NCI-H345 treated with DMSO at 0.1 percent for 48 hours (cell line): ENCODE measurements around the gene MORN1.

Experiments used
- DNase-seq: peaks from one replicate; lab custom pipeline; 2025; ENCODE audit not compliant: unreplicated experiment; lab: John Stamatoyannopoulos, UW

Gene MORN1

GRCh38 chr1:2388004-2388913, 3.1 kb downstream of the MORN1 start:
- no peak for DNase-seq

- DNase-seq = no peak
Measured at GRCh38 chr1:2386636-2387611, 4.4 kb downstream of the MORN1 start.

DNA sequence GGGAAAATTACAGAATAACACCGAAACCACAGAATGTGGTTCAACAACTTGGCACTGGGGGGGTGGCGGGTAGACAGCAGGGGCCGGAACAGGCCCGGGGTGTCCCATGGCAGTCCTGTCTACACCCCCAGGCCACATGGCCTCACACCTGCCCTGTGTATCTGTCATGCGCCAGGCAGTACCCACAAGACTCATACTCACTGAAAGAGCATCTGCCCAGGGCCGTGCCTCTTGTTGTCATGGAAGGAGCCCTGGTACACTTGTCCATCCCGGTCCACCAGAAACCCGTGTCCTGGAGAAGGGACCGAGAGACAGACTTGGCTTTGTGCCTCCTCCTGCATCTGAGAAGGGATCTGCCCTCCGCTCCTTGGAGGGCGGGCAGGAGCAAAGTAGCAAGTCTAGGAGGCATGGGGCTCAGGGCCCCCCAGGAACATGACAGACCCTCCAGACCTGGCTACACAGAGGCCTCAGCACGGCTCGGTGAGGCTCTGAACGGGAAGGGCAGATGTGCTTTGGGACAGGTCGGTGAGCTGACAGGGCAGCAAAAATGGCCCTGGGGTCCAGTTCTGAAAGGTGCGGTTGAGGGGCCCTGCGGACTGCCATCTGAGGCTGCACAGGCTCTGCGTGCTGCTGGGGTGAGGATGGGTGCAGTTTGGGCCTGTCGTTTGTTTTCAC, 5.6 kb downstream of the MORN1 start:
- DNase-seq = no peak

DNA sequence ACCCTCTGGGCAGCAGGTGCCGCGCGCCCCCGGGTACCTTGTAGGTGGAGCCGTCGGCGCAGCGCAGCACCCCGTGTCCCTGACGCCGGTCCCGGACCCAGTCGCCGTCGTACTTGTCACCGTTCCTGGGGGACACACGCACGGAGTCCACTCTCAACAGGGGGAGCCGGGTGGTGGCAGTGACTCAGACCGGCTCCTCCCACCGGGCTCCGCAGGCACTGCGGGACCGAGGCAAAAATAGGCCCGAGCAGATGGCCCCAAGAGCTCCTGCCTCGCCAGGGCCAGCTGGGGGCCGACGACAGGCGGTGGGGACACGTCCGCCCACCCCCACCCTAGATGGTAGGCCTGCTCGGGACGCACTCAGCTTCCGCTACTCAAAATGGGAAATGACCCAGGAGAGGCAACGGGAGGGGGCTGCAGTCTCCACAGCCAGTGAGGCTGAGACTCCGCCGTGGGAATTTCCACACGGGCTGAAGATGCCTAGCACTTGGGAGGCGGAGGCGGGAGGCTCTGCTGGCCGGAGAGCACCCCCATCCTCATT, 6.3 kb downstream of the MORN1 start:
- no peak for DNase-seq

DNA sequence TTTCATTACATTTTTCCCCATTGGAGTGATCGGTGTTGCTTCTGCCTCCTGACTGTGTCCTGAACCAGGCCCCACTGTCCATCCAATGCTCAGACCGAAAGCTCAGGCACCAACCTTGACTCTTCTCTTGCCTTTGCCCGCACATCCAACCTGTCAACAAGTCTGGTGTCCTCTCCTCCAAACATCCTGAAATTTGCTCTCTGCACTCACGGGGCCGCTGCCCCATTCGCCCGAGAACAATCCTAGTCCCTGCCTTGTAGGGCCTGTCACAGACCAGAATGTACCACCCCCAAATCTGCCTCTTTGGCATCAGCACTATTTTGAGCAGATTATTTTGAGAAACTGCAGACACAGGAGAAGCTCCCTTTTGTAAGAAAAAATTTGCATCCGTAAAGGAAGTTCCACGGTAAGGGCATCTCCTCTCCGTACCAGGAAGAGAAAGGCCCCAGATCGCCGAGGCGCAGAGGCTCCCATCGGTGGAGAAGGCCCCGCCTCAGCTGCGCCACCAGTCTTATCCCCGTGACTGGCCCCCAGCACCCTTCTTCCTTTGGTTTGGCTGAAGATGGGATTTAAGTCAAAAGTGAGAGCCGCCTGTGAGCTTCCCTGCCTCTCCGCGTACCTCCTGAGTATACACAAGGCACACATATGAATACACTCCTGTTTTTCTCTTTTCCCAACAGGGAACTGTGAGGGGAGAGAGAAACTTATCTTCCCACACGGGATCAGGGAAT, 7.1 kb downstream of the MORN1 start:
- DNase-seq = no peak

DNA sequence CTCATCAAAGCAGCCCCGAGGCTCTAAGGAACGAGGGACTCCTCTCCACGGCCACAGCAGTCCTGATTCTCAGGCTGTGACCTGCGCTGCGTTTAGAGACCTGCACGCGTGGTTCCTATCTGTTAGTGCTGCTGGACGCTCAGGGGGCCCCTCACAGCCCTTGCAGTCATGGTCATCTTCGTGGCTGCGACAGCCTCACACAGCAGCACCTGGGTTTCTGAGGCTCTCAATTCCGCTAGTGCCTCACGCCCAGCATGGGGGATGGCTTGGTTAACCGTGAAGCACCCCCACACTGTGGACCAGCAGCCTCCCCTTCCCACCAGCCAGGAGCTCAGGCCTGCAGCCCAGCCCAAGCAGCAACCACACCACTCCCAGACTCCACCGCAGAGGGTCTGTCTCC, 7.8 kb downstream of the MORN1 start:
- no peak for DNase-seq

- no peak for DNase-seq
Measured at GRCh38 chr1:2382621-2383361, 8.6 kb downstream of the MORN1 start.

DNA sequence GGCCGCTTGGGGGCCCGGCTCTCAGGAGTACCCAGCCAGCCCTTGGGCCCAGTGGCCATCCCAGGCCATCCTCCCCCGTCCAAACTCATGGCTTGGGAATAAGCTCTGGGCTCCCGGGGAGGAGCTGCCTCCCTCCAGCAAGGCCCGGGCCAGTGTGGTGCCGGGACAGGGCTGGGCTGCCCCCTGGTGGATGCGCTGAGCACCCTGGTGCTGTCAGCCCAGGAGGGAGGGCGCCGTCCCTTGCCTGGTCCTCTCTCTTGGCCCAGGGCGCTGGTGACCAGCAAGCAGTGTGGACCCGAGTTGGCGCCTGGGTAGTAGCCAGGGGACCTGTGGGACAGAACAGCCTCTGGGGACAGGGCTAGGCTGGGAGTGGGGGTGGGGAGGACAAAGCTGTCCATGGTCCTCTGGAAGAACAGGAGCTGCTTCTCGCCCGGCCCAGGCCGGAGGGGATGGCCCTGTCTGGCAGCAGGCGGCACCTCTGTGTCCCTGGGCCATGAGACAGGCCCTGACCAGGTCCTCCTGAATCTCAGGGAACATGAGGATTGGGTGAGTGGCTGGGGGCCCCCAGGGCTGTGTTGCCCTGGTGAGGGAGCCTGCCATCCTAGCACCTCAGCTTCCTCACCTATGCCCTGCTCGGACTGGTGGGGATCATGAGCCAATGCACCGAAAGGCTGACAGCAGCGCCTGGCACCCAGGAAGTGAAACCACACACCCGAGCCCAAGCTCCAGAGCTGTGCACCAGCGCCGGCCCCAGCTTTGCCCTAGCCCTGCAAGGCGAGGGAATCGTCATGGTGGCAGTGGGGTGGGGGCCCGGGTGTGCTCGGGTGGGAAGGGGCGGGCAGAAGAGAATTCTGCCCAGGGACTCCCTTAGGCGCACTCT, 9.4 kb downstream of the MORN1 start:
- no peak for DNase-seq

GRCh38 chr1:2380816-2381591, 10.3 kb downstream of the MORN1 start:
- no peak for DNase-seq

DNA sequence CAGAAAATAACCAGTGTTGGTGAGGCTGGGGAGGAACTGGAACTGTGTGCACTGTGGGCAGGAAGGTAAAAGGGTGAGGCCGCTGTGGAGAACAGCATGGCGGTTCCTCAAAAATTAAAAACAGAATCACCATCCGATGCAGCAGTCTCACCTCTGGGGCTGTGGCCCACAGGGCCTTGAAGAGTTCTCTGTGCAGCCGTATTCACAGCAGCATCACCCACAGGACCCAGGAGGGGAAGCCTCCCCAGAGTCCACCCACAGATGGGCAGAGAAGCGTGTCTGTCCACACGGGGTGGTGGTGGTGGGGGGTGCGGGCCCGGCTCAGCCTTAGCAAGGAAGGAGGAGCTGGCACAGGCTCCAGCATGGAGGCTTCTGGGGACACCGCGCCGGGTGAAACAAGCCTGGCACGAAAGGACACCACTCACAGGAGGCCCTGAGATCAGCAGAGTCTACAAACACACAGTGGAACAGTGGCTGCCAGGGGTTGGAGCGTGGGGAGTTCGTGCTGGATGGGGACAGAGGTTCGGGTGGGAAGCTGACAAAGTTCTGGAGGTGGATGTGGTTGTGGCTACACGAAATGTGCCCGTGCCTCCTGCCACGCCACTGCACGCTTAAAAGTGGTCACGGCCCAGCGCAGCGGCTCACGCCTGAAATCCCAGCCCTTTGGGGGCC, 11.5 kb downstream of the MORN1 start:
- DNase-seq = no peak

DNA sequence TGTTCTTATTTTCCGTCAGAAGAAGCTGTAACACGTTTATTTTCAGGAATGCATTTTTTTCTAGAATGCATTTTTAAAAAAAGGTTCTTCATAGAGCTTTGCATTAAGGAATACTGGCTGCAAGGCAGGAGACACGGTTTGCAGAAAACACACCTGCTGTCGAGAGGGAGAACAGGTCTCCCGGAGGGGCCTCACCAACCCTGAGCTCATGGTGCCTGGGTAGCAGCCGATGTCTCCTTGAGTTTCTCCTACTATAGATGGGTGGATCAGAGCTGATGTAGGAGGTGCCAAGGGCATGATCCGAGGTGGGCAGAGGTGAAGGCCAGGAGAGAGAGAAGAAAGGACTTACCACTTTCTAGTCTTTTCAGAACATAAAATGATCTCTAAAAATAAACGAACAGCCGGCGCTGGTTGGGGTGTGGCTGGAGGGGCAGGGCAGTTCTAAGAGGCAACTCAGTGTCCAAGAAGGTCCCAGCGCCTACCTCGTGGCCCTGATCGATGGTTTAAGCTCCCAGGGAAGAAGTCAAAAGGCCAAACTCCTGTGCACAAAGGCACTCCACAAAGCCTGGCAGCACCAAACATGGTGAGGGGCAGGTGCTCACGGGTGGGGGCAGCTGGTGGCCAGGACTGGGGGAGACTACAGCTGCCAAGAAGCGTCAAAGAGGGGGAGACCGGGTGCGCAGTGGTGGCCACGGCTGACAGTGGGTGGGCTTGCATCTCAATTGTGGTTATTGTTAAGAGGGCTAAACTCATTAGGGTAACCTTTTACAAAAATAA, 12.2 kb downstream of the MORN1 start:
- no peak for DNase-seq

- DNase-seq = no peak
Measured at GRCh38 chr1:2378441-2378851, 12.9 kb downstream of the MORN1 start.

DNA sequence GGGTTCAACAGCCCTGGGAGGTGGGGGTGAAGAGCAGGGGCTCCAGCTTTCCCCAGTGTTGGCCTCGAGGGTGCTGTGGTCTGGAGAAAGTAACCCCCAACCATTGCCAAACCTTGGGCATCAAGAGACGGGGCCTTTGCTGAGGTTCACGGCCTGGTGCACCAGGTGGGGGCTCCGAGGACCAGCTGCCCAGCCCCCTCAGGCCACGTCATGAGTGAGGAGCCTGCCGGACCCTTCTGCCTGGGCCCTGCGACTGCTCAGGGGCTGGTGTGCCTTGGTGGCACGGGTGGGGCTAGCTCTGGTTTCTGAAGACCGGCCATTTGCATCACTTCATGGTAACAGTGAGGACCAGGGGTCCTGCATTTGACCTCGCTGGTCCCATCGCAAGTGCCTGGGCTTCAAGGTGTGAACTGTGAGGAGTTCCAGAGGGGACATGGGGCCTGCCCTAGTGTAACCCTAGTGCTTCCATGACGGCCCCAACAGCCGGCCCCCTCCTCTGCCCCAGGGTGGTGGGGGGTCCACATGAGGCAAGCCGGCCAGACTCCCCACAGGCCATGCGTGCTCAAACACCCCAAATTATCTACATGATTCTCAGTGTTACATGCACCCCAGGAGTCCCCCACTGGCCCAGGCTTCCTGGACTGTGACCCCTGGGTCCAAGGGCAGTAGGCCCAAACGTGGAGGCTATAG, 13.5 kb downstream of the MORN1 start:
- no peak for DNase-seq

DNA sequence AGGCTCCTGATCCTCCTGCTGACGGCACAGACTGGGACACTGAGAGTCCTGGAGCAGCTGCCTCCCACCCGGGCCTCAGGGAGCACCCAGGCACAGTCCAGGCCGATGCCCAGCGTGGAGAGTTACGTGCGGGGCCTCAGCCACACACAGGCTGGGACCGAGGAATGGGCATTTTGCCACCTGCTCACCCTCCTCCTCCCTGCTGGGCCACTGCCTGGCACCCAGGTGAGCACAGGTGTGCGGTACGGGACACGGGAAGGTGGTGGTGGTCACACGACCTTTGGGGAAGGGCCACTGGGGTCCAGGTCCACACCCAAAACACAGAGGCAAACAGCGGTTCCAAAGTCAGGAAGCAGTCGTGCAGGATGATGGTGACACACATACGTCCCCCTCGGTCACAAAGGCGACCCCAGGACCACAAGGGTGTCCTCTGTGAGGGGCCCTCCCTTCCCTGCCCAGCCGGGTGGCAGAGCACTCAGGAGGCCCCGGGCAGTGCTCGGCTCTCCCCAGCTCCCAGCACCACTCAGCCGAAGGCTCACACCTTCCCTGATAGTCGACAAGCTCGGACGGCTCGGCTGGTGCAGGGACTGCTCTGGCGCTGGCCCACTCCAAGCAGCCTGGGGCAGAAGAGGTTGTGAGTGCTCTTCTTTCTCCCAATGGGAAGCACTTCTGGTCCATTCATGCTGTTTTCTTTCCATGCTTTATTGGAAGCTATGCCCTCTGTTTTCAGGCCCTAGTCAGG, 14.3 kb downstream of the MORN1 start:
- DNase-seq = no peak

- DNase-seq = no peak
Measured at GRCh38 chr1:2376261-2376741, 15.1 kb downstream of the MORN1 start.
